GM23338 (cell line): ENCODE results near the gene CMTM6. TPM values are rescaled to one million over a fixed set of nuclear protein-coding genes. Genes with fewer than 3 reads are reported as not detected.

Experiments
- ATAC-seq: fragments of 200-7000 bp; cut with Tn5 transposase; 3 replicates; pipeline ENCODE4 v1.9.1; 2020
- DNase-seq: peaks from one replicate; pipeline ENCODE4 v3.0.0-alpha.2; 2015; ENCODE audit warnings: low spot score
- H2AFZ ChIP-seq: fragments of 200-600 bp; sonication (generic); 2 replicates; pipeline ENCODE4 v1.8.0; 2016; ENCODE audit warnings: antibody characterized with exemption, mild to moderate bottlenecking, moderate library complexity
- H3F3A ChIP-seq: fragments of 200-600 bp; sonication (generic); replicated peaks from 2 replicates; pipeline ENCODE4 v1.8.0; 2017; ENCODE audit warnings: antibody characterized with exemption, mixed run types, low read depth
- H3K27ac ChIP-seq: fragments of 200-600 bp; sonication (generic); 2 replicates; pipeline ENCODE4 v1.6.1; 2016; ENCODE audit warnings: low read depth
- H3K27me3 ChIP-seq: fragments of 200-600 bp; sonication (generic); 2 replicates; pipeline ENCODE4 v1.8.0; 2016; ENCODE audit warnings: mild to moderate bottlenecking, mixed run types, moderate library complexity; ENCODE audit not compliant: insufficient read depth
- H3K36me3 ChIP-seq: fragments of 200-600 bp; sonication (generic); 2 replicates; pipeline ENCODE4 v1.8.0; 2016; ENCODE audit warnings: mild to moderate bottlenecking; ENCODE audit not compliant: insufficient read depth
- H3K4me1 ChIP-seq: fragments of 200-600 bp; sonication (generic); 2 replicates; pipeline ENCODE4 v1.8.0; 2016; ENCODE audit warnings: mild to moderate bottlenecking, moderate library complexity; ENCODE audit not compliant: insufficient read depth
- H3K4me2 ChIP-seq: fragments of 200-600 bp; sonication (generic); 2 replicates; pipeline ENCODE4 v1.7.1; 2017; ENCODE audit warnings: mixed run types
- H3K4me3 ChIP-seq: fragments of 200-600 bp; sonication (generic); 2 replicates; pipeline ENCODE4 v1.6.1; 2016; ENCODE audit warnings: mixed run types
- H3K79me2 ChIP-seq: fragments of 200-600 bp; sonication (generic); replicated peaks from 2 replicates; pipeline ENCODE4 v1.8.0; 2017; ENCODE audit warnings: mild to moderate bottlenecking; ENCODE audit not compliant: insufficient read depth
- H3K9me2 ChIP-seq: fragments of 200-600 bp; sonication (generic); 2 replicates; pipeline ENCODE4 v1.8.0; 2017; ENCODE audit not compliant: insufficient read depth
- H4K20me1 ChIP-seq: fragments of 200-600 bp; sonication (generic); replicated peaks from 2 replicates; pipeline ENCODE4 v1.8.0; 2017; ENCODE audit warnings: mild to moderate bottlenecking; ENCODE audit not compliant: insufficient read depth
- H3K27ac Mint-ChIP-seq: 2 replicates; pipeline ENCODE4 v1.8.0; 2020; ENCODE audit warnings: inconsistent platforms, mild to moderate bottlenecking, moderate library complexity, mixed read lengths
- H3K27me3 Mint-ChIP-seq: 3 replicates; pipeline ENCODE4 v1.8.0; 2022; ENCODE audit warnings: low read depth, mild to moderate bottlenecking, moderate library complexity, mixed read lengths, inconsistent platforms; ENCODE audit not compliant: insufficient read depth, poor library complexity
- H3K36me3 Mint-ChIP-seq: 3 replicates; pipeline ENCODE4 v1.8.0; 2021; ENCODE audit warnings: low read depth, mild to moderate bottlenecking, inconsistent platforms, moderate library complexity, mixed read lengths
- H3K4me1 Mint-ChIP-seq: 3 replicates; pipeline ENCODE4 v1.8.0; 2020; ENCODE audit warnings: mild to moderate bottlenecking, inconsistent platforms, mixed read lengths
- H3K4me3 Mint-ChIP-seq: 3 replicates; pipeline ENCODE4 v1.8.0; 2021; ENCODE audit warnings: moderate library complexity, mild to moderate bottlenecking, inconsistent platforms, mixed read lengths
- H3K9me3 Mint-ChIP-seq: 3 replicates; pipeline ENCODE4 v1.8.0; 2020; ENCODE audit warnings: moderate library complexity, mild to moderate bottlenecking, inconsistent platforms, mixed read lengths
- EZH2 ChIP-seq: fragments of 200-600 bp; sonication (generic); IDR thresholded peaks from one replicate; pipeline ENCODE4 v1.8.0; 2017; ENCODE audit warnings: antibody characterized with exemption, mild to moderate bottlenecking, low read depth; ENCODE audit not compliant: unreplicated experiment
- JUNB ChIP-seq: IDR thresholded peaks from one replicate; pipeline ENCODE4 v1.6.1; 2016; ENCODE audit warnings: antibody characterized with exemption; ENCODE audit not compliant: unreplicated experiment
- ZNF462 ChIP-seq: fragments of 250-450 bp; sonication (Bioruptor Pico); IDR thresholded peaks from 2 replicates; pipeline ENCODE4 v1.5.0; 2020; ENCODE audit warnings: mild to moderate bottlenecking, moderate library complexity
- polyA plus RNA-seq: library from polyadenylated mRNA; unstranded; fragments of >200 nt; fragmentation: Nextera tagmentation; extraction: Ambion mirVana; gene quantifications from 2 replicates; pipeline ENCODE4 v1.2.1, GENCODE V29; 2016
- total RNA-seq: library from RNA; depleted of rRNA; stranded (reverse); fragments of >200 nt; shearing (Covaris generic); gene quantifications from 2 replicates; pipeline ENCODE4 v1.2.3, GENCODE V29; 2014
- TF ChIP-seq, protein P1 (sequence below): IDR thresholded peaks from one replicate; pipeline ENCODE4 v1.6.1; 2018; ENCODE audit warnings: antibody characterized with exemption; ENCODE audit not compliant: unreplicated experiment

Gene CMTM6
- total and polyA plus RNA-seq, 2 experiments from 2014 or later = 42.3 to 123 TPM

- no peaks in the 10 kb centered on the region for H3K9me2 ChIP-seq
- H3K27me3 Mint-ChIP-seq = no peaks in the 10 kb centered on the region
- no peak for DNase-seq
- no peaks in the 10 kb centered on the region for H3K36me3 ChIP-seq
- H3K4me1 ChIP-seq = peaks cover 23% of the 10 kb centered on the region
- no peaks in the 10 kb centered on the region for H3K27me3 ChIP-seq
- peaks cover 24% of the 10 kb centered on the region for H3K4me1 Mint-ChIP-seq
- H3K9me3 Mint-ChIP-seq = no peaks in the 10 kb centered on the region
- 0 out of 2 replicates have a peak, but pooled peaks cover 5% of the 10 kb centered on the region for H4K20me1 ChIP-seq
- H2AFZ ChIP-seq = no peak overlapping the region
- peaks cover 6% of the 10 kb centered on the region; the same call in 2 of the 3 replicates for H3K36me3 Mint-ChIP-seq
- H3K4me3 Mint-ChIP-seq = no peak overlapping the region
- no peak overlapping the region for H3K27ac Mint-ChIP-seq
- H3K79me2 ChIP-seq = peaks cover 66% of the 10 kb centered on the region
- peaks cover 4% of the 10 kb centered on the region; the same call in 1 of the 2 replicates for H3F3A ChIP-seq
- H3K27ac ChIP-seq = no peak overlapping the region
- no peak for TF ChIP-seq ZNF462 (CRISPR knock-in tag)
- no peak for TF ChIP-seq JUNB
- no peak for TF ChIP-seq EZH2
- TF ChIP-seq, protein P1, sequence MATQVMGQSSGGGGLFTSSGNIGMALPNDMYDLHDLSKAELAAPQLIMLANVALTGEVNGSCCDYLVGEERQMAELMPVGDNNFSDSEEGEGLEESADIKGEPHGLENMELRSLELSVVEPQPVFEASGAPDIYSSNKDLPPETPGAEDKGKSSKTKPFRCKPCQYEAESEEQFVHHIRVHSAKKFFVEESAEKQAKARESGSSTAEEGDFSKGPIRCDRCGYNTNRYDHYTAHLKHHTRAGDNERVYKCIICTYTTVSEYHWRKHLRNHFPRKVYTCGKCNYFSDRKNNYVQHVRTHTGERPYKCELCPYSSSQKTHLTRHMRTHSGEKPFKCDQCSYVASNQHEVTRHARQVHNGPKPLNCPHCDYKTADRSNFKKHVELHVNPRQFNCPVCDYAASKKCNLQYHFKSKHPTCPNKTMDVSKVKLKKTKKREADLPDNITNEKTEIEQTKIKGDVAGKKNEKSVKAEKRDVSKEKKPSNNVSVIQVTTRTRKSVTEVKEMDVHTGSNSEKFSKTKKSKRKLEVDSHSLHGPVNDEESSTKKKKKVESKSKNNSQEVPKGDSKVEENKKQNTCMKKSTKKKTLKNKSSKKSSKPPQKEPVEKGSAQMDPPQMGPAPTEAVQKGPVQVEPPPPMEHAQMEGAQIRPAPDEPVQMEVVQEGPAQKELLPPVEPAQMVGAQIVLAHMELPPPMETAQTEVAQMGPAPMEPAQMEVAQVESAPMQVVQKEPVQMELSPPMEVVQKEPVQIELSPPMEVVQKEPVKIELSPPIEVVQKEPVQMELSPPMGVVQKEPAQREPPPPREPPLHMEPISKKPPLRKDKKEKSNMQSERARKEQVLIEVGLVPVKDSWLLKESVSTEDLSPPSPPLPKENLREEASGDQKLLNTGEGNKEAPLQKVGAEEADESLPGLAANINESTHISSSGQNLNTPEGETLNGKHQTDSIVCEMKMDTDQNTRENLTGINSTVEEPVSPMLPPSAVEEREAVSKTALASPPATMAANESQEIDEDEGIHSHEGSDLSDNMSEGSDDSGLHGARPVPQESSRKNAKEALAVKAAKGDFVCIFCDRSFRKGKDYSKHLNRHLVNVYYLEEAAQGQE = no peak
- no peak overlapping the region for H3K4me2 ChIP-seq
- ATAC-seq = no peak
- H3K4me3 ChIP-seq = no peak overlapping the region
Measured at GRCh38 chr3:32499585-32499984, 3.1 kb downstream of the CMTM6 start.
